GM18858 (cell line): ENCODE measurements around the gene NEU2.

Experiments
- ATAC-seq: cut with Tn5 transposase; IDR thresholded peaks from one replicate; pipeline ENCODE4 v1.9.1; 2021; ENCODE audit not compliant: unreplicated experiment

NEU2 gene

GRCh38 chr2:233032551-233033320, at the start of gene NEU2:
Gene NEU2 (plus strand): TSS chr2:233032672. CDS start chr2:233032672, 0 bp downstream.
- ATAC-seq: no peak

GRCh38 chr2:232982926-232983668, 49.4 kb upstream of the NEU2 start:
- no peak for ATAC-seq

GRCh38 chr2:232983669-232984140, 48.8 kb upstream of the NEU2 start:
- ATAC-seq: no peak

GRCh38 chr2:232984451-232985207, 47.8 kb upstream of the NEU2 start:
- no peak for ATAC-seq

GRCh38 chr2:232986155-232986554, 46.3 kb upstream of the NEU2 start:
- ATAC-seq: no peak

GRCh38 chr2:232993231-232993821, 39.1 kb upstream of the NEU2 start:
- ATAC-seq: no peak

GRCh38 chr2:232994446-232994845, 38.0 kb upstream of the NEU2 start:
- no peak for ATAC-seq

- ATAC-seq: no peak
These were observed 34.5 kb upstream of the NEU2 start for GRCh38 chr2:232997749-232998665.

- no peak for ATAC-seq
These were observed 33.8 kb upstream of the NEU2 start for GRCh38 chr2:232998666-232998985.

- no peak for ATAC-seq
These were observed 33.1 kb upstream of the NEU2 start for GRCh38 chr2:232999354-232999753.

- no peak for ATAC-seq
These were observed 31.4 kb upstream of the NEU2 start for GRCh38 chr2:233000886-233001750.

GRCh38 chr2:233002829-233003657, 29.4 kb upstream of the NEU2 start:
- no peak for ATAC-seq

- ATAC-seq: no peak
These were observed 28.6 kb upstream of the NEU2 start for GRCh38 chr2:233003658-233004555.

- no peak for ATAC-seq
These were observed 27.4 kb upstream of the NEU2 start for GRCh38 chr2:233005096-233005495.

GRCh38 chr2:233006648-233007047, 25.8 kb upstream of the NEU2 start:
- no peak for ATAC-seq

GRCh38 chr2:233007270-233007669, 25.2 kb upstream of the NEU2 start:
- ATAC-seq: no peak

- no peak for ATAC-seq
These were observed 24.7 kb upstream of the NEU2 start for GRCh38 chr2:233007739-233008138.
